ENCODE measurements around the gene SSMEM1.

DNA sequence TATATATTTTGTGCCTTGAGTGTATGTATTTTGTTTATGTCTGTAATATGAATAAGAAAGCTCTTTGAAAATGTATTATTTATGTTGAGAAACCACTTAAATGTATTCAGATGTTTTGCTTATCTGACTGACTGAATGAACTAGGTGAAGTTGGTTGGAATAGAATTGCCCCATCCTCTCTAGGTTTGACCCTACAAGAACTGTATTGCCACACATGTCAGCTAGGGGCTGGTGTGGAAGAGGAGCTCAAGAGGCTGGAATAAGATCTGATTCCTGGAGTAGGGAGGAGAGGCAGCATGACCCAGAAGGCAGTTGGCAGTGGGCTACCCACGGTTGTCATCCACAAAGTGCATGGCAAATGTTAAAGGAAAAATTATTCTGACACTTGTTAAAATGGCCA lies 9.1 kb downstream of the SSMEM1 start:
- TF ChIP-seq, protein P1, sequence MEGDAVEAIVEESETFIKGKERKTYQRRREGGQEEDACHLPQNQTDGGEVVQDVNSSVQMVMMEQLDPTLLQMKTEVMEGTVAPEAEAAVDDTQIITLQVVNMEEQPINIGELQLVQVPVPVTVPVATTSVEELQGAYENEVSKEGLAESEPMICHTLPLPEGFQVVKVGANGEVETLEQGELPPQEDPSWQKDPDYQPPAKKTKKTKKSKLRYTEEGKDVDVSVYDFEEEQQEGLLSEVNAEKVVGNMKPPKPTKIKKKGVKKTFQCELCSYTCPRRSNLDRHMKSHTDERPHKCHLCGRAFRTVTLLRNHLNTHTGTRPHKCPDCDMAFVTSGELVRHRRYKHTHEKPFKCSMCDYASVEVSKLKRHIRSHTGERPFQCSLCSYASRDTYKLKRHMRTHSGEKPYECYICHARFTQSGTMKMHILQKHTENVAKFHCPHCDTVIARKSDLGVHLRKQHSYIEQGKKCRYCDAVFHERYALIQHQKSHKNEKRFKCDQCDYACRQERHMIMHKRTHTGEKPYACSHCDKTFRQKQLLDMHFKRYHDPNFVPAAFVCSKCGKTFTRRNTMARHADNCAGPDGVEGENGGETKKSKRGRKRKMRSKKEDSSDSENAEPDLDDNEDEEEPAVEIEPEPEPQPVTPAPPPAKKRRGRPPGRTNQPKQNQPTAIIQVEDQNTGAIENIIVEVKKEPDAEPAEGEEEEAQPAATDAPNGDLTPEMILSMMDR (IDR thresholded peaks at IDR 0.05; ENCODE audit: low read depth, low read length): no peak
- TF ChIP-seq EZH2phosphoT487 (IDR thresholded peaks at IDR 0.05; ENCODE audit: low read depth): no peak
